ENCODE data around the gene TRIM67. TPM values are rescaled to one million over a fixed set of nuclear protein-coding genes. Genes with fewer than 3 reads are reported as not detected.

Gene TRIM67
- total RNA-seq, 1 experiment from 2014 or later = 0.06 TPM

- POLR2A ChIA-PET (ENCODE audit: low non-redundant PET) = no interaction called here
- intact Hi-C loops (cut with micrococcal nuclease; ENCODE audit: unreplicated experiment) = no loop called here
- no peak overlapping the region for H3K4me3 ChIP-seq (ENCODE audit: low read depth, low read length, poor library complexity, severe bottlenecking)
- no peaks in the 10 kb centered on the region for H3K9me3 ChIP-seq (ENCODE audit: low read depth, low read length, poor library complexity, severe bottlenecking)
- no peak overlapping the region for H3K27ac ChIP-seq (ENCODE audit: low read depth, low read length, poor library complexity, severe bottlenecking)
- CTCF ChIA-PET = no interaction called here
- no peak for DNase-seq (ENCODE audit: low spot score)
- H3K27me3 ChIP-seq (replicated peaks; ENCODE audit: insufficient read depth, low read depth, low read length, poor library complexity) = peaks cover 62% of the 10 kb centered on the region
- no peaks in the 10 kb centered on the region for H3K36me3 ChIP-seq (ENCODE audit: insufficient read depth, low read length, poor library complexity, severe bottlenecking)
- TF ChIP-seq EZH2 (IDR thresholded peaks at IDR 0.05; ENCODE audit: borderline replicate concordance, low read depth, low read length, poor library complexity, severe bottlenecking) = no peak
- no peak for TF ChIP-seq CTCF (conservative IDR thresholded peaks at IDR 0.05; ENCODE audit: low read depth, low read length)
- no peaks in the 10 kb centered on the region for H3K4me1 ChIP-seq (ENCODE audit: insufficient read depth, low read length, poor library complexity, severe bottlenecking)
- no TSS peak for BruUV-seq (replicated peaks)
Measured at GRCh38 chr1:231184891-231185290, 23.0 kb downstream of the TRIM67 start.

- TF ChIP-seq EZH2 (IDR thresholded peaks at IDR 0.05; ENCODE audit: borderline replicate concordance, low read depth, low read length, poor library complexity, severe bottlenecking) (no peak), CTCF (conservative IDR thresholded peaks at IDR 0.05; ENCODE audit: low read depth, low read length) (no peak)
- no TSS peak for BruUV-seq (replicated peaks)
- POLR2A ChIA-PET (ENCODE audit: low non-redundant PET) = no interaction called here
- DNase-seq (ENCODE audit: low spot score) = no peak
- H3K27ac ChIP-seq (ENCODE audit: low read depth, low read length, poor library complexity, severe bottlenecking) = no peak overlapping the region
- no peak overlapping the region for H3K4me3 ChIP-seq (ENCODE audit: low read depth, low read length, poor library complexity, severe bottlenecking)
- H3K4me1 ChIP-seq (ENCODE audit: insufficient read depth, low read length, poor library complexity, severe bottlenecking) = no peaks in the 10 kb centered on the region
- CTCF ChIA-PET = no interaction called here
- no peaks in the 10 kb centered on the region for H3K9me3 ChIP-seq (ENCODE audit: low read depth, low read length, poor library complexity, severe bottlenecking)
- H3K36me3 ChIP-seq (ENCODE audit: insufficient read depth, low read length, poor library complexity, severe bottlenecking) = no peaks in the 10 kb centered on the region
- peaks cover 57% of the 10 kb centered on the region for H3K27me3 ChIP-seq (replicated peaks; ENCODE audit: insufficient read depth, low read depth, low read length, poor library complexity)
- intact Hi-C loops (cut with micrococcal nuclease; ENCODE audit: unreplicated experiment) = no loop called here
Measured at GRCh38 chr1:231185391-231185790, 23.5 kb downstream of the TRIM67 start.

- intact Hi-C loops (cut with micrococcal nuclease; ENCODE audit: unreplicated experiment) = no loop called here
- Histone ChIP-seq H3K4me3 (ENCODE audit: low read depth, low read length, poor library complexity, severe bottlenecking) (no peak overlapping the region), H3K27me3 (replicated peaks; ENCODE audit: insufficient read depth, low read depth, low read length, poor library complexity) (peaks cover 48% of the 10 kb centered on the region), H3K36me3 (ENCODE audit: insufficient read depth, low read length, poor library complexity, severe bottlenecking) (no peaks in the 10 kb centered on the region), H3K27ac (ENCODE audit: low read depth, low read length, poor library complexity, severe bottlenecking) (no peak overlapping the region), H3K9me3 (ENCODE audit: low read depth, low read length, poor library complexity, severe bottlenecking) (no peaks in the 10 kb centered on the region), H3K4me1 (ENCODE audit: insufficient read depth, low read length, poor library complexity, severe bottlenecking) (no peaks in the 10 kb centered on the region)
- BruUV-seq (replicated peaks) = no TSS peak
- CTCF ChIA-PET = no interaction called here
- no peak for TF ChIP-seq CTCF (conservative IDR thresholded peaks at IDR 0.05; ENCODE audit: low read depth, low read length)
- no peak for TF ChIP-seq EZH2 (IDR thresholded peaks at IDR 0.05; ENCODE audit: borderline replicate concordance, low read depth, low read length, poor library complexity, severe bottlenecking)
- POLR2A ChIA-PET (ENCODE audit: low non-redundant PET) = no interaction called here
- DNase-seq (ENCODE audit: low spot score) = no peak
Measured at GRCh38 chr1:231186356-231187115, 24.7 kb downstream of the TRIM67 start.

Data from A673 (cell line).